Skin epidermis (tissue), 12 donors: ENCODE results near the gene MMP23B.
"Not testable (repeated sequence)": the region's sequence is repeated elsewhere in the genome, so short reads cannot be mapped to it uniquely, and the experiment has no call there.

Source experiments
- H3K27ac ChIP-seq, 21 experiments: fragments of 200-600 bp; sonication (generic) in 11 of 21; one replicate each; pipeline ENCODE4 v1.5.0; 2020; ENCODE audit warnings: mild to moderate bottlenecking in 3 of 21, inconsistent platforms in 2 of 21, moderate library complexity in 2 of 21
- H3K4me3 ChIP-seq, 7 experiments: fragments of 200-600 bp; sonication (generic) in 2 of 7; one replicate each; pipeline ENCODE4 v1.5.0; 2020; ENCODE audit warnings: inconsistent platforms in 2 of 7, mild to moderate bottlenecking in 2 of 7, moderate library complexity in 1 of 7

The MMP23B gene

GRCh38 chr1:1631782-1632420, at the start of gene MMP23B:
MMP23B (plus strand) TSS chr1:1632173; CDS start chr1:1632219, 46 bp downstream.
- Histone ChIP-seq H3K27ac (peak within 1 kb of the TSS in 18 of 21 experiments; percentile 16 to 93 (median 82)), H3K4me3 (peak within 1 kb of the TSS; percentile 16 to 48 (median 35))

- Histone ChIP-seq H3K27ac (no peak overlapping the region), H3K4me3 (no peak overlapping the region)
Observed at GRCh38 chr1:1582585-1583346, 49.2 kb upstream of the MMP23B start.

- H3K27ac ChIP-seq, result no peak overlapping the region
- no peak overlapping the region for H3K4me3 ChIP-seq
Observed at GRCh38 chr1:1583347-1584010, 48.5 kb upstream of the MMP23B start.

GRCh38 chr1:1591452-1591851, 40.5 kb upstream of the MMP23B start:
- Histone ChIP-seq H3K4me3 (no peak overlapping the region), H3K27ac (no peak overlapping the region)

- no peak overlapping the region for H3K27ac ChIP-seq
- no peak overlapping the region for H3K4me3 ChIP-seq
Observed at GRCh38 chr1:1593834-1594601, 38.0 kb upstream of the MMP23B start.

- H3K27ac ChIP-seq, result no peak overlapping the region
Observed at GRCh38 chr1:1594602-1595260, 37.2 kb upstream of the MMP23B start.

GRCh38 chr1:1595341-1595740, 36.6 kb upstream of the MMP23B start:
- not testable (repeated sequence) for H3K4me3 ChIP-seq

More at GRCh38 chr1:1594602-1595260, 37.2 kb upstream of the MMP23B start:
- H3K4me3 ChIP-seq, result no peak overlapping the region

GRCh38 chr1:1596493-1597274, 35.3 kb upstream of the MMP23B start:
- no peak overlapping the region for H3K4me3 ChIP-seq
- H3K27ac ChIP-seq, result no peak overlapping the region

More at GRCh38 chr1:1595341-1595740, 36.6 kb upstream of the MMP23B start:
- not testable (repeated sequence) for H3K27ac ChIP-seq

- Histone ChIP-seq H3K27ac (no peak overlapping the region), H3K4me3 (no peak overlapping the region)
Observed at GRCh38 chr1:1597275-1597930, 34.6 kb upstream of the MMP23B start.

- no peak overlapping the region for H3K27ac ChIP-seq
- H3K4me3 ChIP-seq, result no peak overlapping the region
Observed at GRCh38 chr1:1598051-1598719, 33.8 kb upstream of the MMP23B start.

- Histone ChIP-seq H3K4me3 (no peak overlapping the region), H3K27ac (no peak overlapping the region)
Observed at GRCh38 chr1:1598720-1599029, 33.3 kb upstream of the MMP23B start.

GRCh38 chr1:1599030-1599934, 32.7 kb upstream of the MMP23B start:
- Histone ChIP-seq H3K27ac (no peak overlapping the region), H3K4me3 (peak overlapping the region in 6 of 7 experiments; percentile 8 to 35 (median 24))

- H3K27ac ChIP-seq, result no peak within 1 kb of the TSS
- peak within 1 kb of the TSS; percentile 27 to 47 (median 40) for H3K4me3 ChIP-seq
Observed at GRCh38 chr1:1599935-1600860, 31.8 kb upstream of the MMP23B start, which contains the start of gene FNDC10. FNDC10 (minus strand) TSS chr1:1600135; CDS start chr1:1600015, 120 bp downstream.

GRCh38 chr1:1600861-1601563, 31.0 kb upstream of the MMP23B start:
- H3K27ac ChIP-seq, result no peak overlapping the region
- H3K4me3 ChIP-seq, result peak overlapping the region in 2 of 7 experiments; percentile 39 to 47
